KOPT-K1 (cell line): ENCODE measurements around the gene MCU.

ENCODE experiments used
- H3K27ac ChIP-seq: fragments of 200-600 bp; sonication (generic); 2 replicates; pipeline ENCODE4 v1.5.1; 2016; ENCODE audit warnings: antibody characterized with exemption, mild to moderate bottlenecking, low read depth, low read length; ENCODE audit not compliant: poor library complexity, severe bottlenecking
- H3K36me3 ChIP-seq: fragments of 200-600 bp; sonication (generic); 2 replicates; pipeline ENCODE4 v1.5.1; 2017; ENCODE audit warnings: antibody characterized with exemption, mild to moderate bottlenecking, low read length, moderate library complexity; ENCODE audit not compliant: insufficient read depth
- H3K9me3 ChIP-seq: fragments of 200-600 bp; sonication (generic); 2 replicates; pipeline ENCODE4 v1.5.1; 2017; ENCODE audit warnings: antibody characterized with exemption, low read length, mild to moderate bottlenecking; ENCODE audit not compliant: insufficient read depth, poor library complexity, severe bottlenecking

MCU gene

GRCh38 chr10:72809006-72809405 is 117.1 kb downstream of the MCU start:
- H3K9me3 ChIP-seq: no peaks in the 10 kb centered on the region
- no peaks in the 10 kb centered on the region for H3K36me3 ChIP-seq
- H3K27ac ChIP-seq: no peak overlapping the region

GRCh38 chr10:72810976-72811375 is 119.0 kb downstream of the MCU start:
- H3K27ac ChIP-seq: no peak overlapping the region
- H3K9me3 ChIP-seq: no peaks in the 10 kb centered on the region
- no peaks in the 10 kb centered on the region for H3K36me3 ChIP-seq

- Histone ChIP-seq H3K9me3 (no peaks in the 10 kb centered on the region), H3K36me3 (no peaks in the 10 kb centered on the region), H3K27ac (no peak overlapping the region)
Observed at GRCh38 chr10:72812415-72812752, 120.4 kb downstream of the MCU start.

- H3K9me3 ChIP-seq: no peaks in the 10 kb centered on the region
- H3K36me3 ChIP-seq: no peaks in the 10 kb centered on the region
- H3K27ac ChIP-seq: no peak overlapping the region
Observed at GRCh38 chr10:72812753-72813430, 120.9 kb downstream of the MCU start.

GRCh38 chr10:72814099-72814790 is 122.3 kb downstream of the MCU start:
- Histone ChIP-seq H3K9me3 (no peaks in the 10 kb centered on the region), H3K27ac (no peak overlapping the region), H3K36me3 (no peaks in the 10 kb centered on the region)

- no peaks in the 10 kb centered on the region for H3K9me3 ChIP-seq
- H3K27ac ChIP-seq: no peak overlapping the region
- H3K36me3 ChIP-seq: no peaks in the 10 kb centered on the region
Observed at GRCh38 chr10:72816565-72816964, 124.6 kb downstream of the MCU start.

GRCh38 chr10:72818076-72818475 is 126.1 kb downstream of the MCU start:
- H3K27ac ChIP-seq: no peak overlapping the region
- H3K36me3 ChIP-seq: no peaks in the 10 kb centered on the region
- peaks cover 8% of the 10 kb centered on the region for H3K9me3 ChIP-seq

GRCh38 chr10:72819053-72819452 is 127.1 kb downstream of the MCU start:
- H3K27ac ChIP-seq: no peak overlapping the region
- H3K36me3 ChIP-seq: no peaks in the 10 kb centered on the region

GRCh38 chr10:72821606-72822005 is 129.7 kb downstream of the MCU start:
- Histone ChIP-seq H3K27ac (no peak overlapping the region), H3K9me3 (peaks cover 8% of the 10 kb centered on the region), H3K36me3 (no peaks in the 10 kb centered on the region)

More at GRCh38 chr10:72819053-72819452, 127.1 kb downstream of the MCU start:
- peaks cover 8% of the 10 kb centered on the region for H3K9me3 ChIP-seq

GRCh38 chr10:72822342-72822986 is 130.5 kb downstream of the MCU start:
- Histone ChIP-seq H3K36me3 (no peaks in the 10 kb centered on the region), H3K27ac (no peak overlapping the region), H3K9me3 (peaks cover 8% of the 10 kb centered on the region)

GRCh38 chr10:72825163-72825562 is 133.2 kb downstream of the MCU start:
- Histone ChIP-seq H3K36me3 (no peaks in the 10 kb centered on the region), H3K27ac (no peak overlapping the region), H3K9me3 (peaks cover 8% of the 10 kb centered on the region)

GRCh38 chr10:72826346-72826745 is 134.4 kb downstream of the MCU start:
- Histone ChIP-seq H3K9me3 (peaks cover 8% of the 10 kb centered on the region), H3K27ac (no peak overlapping the region), H3K36me3 (no peaks in the 10 kb centered on the region)

- Histone ChIP-seq H3K36me3 (no peaks in the 10 kb centered on the region), H3K9me3 (no peaks in the 10 kb centered on the region)
Observed at GRCh38 chr10:72828294-72828693, 136.4 kb downstream of the MCU start.

GRCh38 chr10:72830625-72831024 is 138.7 kb downstream of the MCU start:
- no peak overlapping the region for H3K27ac ChIP-seq
- no peaks in the 10 kb centered on the region for H3K36me3 ChIP-seq
- H3K9me3 ChIP-seq: no peaks in the 10 kb centered on the region

More at GRCh38 chr10:72828294-72828693, 136.4 kb downstream of the MCU start:
- no peak overlapping the region for H3K27ac ChIP-seq

- H3K9me3 ChIP-seq: no peaks in the 10 kb centered on the region
- H3K27ac ChIP-seq: no peak overlapping the region
- H3K36me3 ChIP-seq: no peaks in the 10 kb centered on the region
Observed at GRCh38 chr10:72831696-72832409, 139.9 kb downstream of the MCU start.
